Activated T-helper 1 cell treated with anti-CD3 and anti-CD28 coated beads, Interleukin-2, amount 50 U/mL, for 16 hours (primary cell): ENCODE data around the gene CBLIF.
"Not testable (repeated sequence)": the region's sequence is repeated elsewhere in the genome, so short reads cannot be mapped to it uniquely, and the experiment has no call there.

Experiments used
- DNase-seq, 2 donors: peaks; one replicate each; pipeline ENCODE4 v3.0.0-alpha.2; 2020; ENCODE audit warnings: low read depth in 1 of 2, low spot score in 1 of 2

The CBLIF gene

GRCh38 chr11:59801160-59801706 is 44.1 kb downstream of the CBLIF start:
- DNase-seq: no peak

DNA sequence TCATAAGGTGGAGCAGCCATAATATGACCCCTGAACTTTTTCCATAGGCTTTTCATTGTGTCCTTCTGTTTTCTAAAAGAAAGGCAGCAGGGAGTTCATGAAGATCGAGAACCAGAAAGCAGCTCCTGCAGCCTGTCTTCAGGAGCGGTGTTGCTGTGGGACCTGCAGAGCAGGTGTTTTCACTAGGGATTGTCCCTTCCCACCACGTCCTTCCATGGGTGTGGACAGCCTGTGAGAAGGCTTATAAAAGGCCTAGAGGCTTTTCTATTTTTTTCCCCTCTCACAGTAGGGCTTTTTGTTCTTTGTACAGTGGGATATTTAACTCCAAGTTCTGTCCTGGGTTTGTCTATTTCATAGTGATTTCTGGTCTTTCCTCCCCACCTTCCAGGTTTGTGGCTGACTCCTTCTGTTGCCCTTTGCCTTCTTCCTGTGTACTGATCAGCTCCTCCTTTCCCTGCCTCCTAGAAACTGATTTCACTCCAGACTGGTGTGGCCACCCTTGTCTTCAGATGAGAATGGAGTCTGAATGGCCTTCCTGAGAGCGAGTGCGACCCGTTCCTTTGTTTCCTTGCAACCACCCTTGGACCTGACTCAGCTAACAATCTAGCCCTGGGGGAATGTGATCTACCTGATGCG is 44.8 kb downstream of the CBLIF start:
- DNase-seq: no peak

DNA sequence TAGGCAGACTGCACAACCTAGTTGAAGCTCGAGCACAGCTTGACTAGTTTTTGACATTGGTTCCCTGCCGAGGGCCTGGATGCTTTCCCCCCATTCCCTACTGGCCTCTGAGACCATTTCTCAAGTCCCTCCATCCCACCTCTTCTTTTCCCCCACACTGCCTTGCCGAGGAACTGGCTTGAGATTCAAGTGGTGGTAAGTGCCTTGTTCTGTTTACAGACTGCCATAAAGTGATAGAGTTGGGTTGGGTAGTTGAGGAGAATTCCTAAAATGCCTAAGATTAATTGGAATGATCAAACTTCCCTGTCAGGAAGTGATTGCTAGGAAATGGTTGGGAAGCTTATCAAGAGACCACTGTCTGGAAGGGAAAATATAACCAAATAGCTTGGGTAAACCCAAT is 50.9 kb downstream of the CBLIF start:
- DNase-seq: no peak

GRCh38 chr11:59792507-59792906 is 52.8 kb downstream of the CBLIF start:
- no peak for DNase-seq

GRCh38 chr11:59791639-59792038 is 53.7 kb downstream of the CBLIF start:
- no peak for DNase-seq

- DNase-seq: no peak
Observed at GRCh38 chr11:59787816-59788215, 57.5 kb downstream of the CBLIF start.

- no peak for DNase-seq
Observed at GRCh38 chr11:59787255-59787588, 58.1 kb downstream of the CBLIF start.

DNA sequence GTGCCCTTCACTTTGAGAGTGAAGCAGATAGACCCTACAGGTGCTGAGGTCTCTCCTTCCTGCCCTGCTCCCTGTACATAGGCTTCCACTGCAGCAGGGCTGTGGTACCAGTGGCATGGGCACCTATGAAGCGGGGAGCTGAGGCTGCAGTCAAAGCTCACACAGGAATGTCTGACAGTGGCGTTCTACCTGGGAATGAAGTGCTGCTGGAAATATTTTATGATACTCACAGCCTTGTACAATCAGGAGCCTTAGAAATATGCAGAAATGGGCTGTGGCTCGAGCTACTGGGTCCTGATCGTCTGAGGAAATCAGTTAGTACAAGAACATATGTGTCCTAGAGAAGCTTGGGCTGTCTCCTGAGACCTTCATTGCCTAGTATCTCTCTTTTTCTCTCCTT is 59.5 kb downstream of the CBLIF start:
- DNase-seq: no peak

DNA sequence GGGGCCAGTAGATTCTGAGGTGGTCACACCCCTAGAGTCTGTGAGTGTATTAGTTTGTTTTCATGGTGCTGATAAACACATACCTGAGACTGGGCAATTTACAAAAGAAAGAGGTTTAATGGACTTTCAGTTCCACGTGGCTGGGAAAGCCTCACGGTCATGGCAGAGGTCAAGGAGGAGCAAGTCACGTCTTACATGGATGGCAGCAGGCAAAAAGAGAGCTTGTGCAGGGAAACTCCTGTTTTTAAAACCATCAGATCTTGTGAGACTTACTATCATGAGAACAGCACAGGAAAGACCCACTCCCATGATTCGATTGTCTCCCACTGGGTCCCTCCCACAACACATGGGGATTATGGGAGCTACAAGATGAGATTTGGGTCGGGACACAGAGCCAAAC is 60.9 kb downstream of the CBLIF start:
- not testable (repeated sequence) for DNase-seq

DNA sequence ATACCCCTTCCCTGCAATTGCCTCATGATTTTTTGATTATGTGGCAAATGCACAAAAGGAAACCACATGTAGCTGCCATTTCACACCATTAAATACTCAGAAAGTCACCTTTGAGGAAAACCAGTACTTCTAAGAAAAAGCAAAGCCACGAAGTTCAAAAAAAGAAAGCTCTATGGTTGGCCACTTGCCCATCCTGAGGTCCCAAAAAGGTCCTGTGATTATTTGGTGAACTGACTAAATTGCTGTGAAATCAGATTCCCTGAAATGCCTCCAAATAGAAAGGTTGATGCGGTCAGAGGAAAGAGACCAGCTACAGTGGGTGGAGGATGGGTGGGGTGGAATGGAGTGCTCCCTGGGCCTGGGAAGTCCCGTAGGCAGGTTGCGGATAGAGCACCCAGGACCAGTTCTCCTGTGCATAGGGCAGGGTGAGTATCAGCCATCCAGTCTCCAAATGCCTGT is 61.6 kb downstream of the CBLIF start:
- DNase-seq: no peak

DNA sequence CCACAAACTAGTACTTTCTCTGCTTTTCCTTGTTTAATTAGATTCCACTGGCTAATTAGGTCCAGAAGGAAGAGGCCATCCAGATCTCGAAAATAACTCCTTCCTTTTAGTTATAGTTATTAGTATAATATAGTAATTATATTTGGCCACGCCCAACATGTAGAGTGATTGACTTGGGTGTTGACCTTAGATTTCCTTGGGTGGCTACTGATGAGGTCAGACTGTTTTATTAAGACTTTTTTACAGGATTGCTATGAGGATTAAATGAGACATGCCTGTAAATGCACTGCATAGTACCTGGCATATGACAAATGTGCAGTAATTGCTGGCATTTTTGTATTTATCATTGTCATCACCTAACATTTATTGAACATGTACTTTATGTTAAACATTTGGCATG is 63.2 kb downstream of the CBLIF start:
- no peak for DNase-seq

GRCh38 chr11:59779487-59779886 is 65.8 kb downstream of the CBLIF start:
- no peak for DNase-seq
